Measurements from ENCODE around the gene ACP4. TPM values are rescaled to one million over a fixed set of nuclear protein-coding genes. Genes with fewer than 3 reads are reported as not detected.
A peak's percentile ranks its signal among the peaks of the same experiment; 100 is the strongest.

ACP4 gene
- total and polyA plus RNA-seq, 2 experiments from 2014 or later, result not detected

DNA sequence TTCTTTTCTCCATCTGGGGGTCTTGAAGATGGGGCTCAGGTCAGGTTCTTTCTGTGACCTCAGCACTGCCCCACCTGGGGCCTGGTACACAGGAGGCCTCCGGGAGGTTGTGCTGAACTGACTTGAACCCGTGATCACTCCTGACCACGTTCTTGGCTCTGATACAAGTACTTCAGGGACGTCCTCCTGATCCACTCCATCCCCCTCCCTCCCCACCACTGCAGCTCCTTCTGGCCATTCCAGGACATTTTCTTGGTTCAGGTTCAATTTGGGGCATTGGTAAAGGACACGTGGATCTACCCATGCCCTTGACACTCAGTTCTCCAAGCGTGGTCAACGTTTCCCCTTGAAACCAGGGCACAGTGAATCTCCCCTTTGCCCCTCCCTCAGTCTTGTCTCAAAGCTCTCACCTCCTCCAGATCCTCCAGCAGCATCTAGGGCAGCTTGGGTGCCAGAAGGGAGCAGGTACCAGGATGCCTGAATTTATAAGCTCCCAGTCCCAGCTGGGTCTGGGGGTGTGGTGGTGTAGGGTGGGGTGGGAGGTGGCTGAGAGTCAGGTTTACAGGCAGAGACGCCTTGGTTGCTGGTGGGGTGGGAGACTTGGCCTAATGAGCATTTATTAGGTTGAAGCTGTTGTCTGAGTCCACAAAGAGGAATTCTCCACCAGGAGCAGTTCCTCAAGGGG is 43.0 kb downstream of the ACP4 start, which contains the start of gene KLK15:
KLK15 (minus strand) TSS at position 458 of the 685 bp plus-strand sequence. CDS start 2,082 bp downstream, outside the sequence.
- Histone ChIP-seq H3K9me2 (replicated peaks; ENCODE audit: insufficient read depth) (no peaks in the 10 kb centered on the region), H3K4me3 (no peak within 1 kb of the TSS), H3K4me1 (ENCODE audit: insufficient read depth) (peaks cover 6% of the 10 kb centered on the region), H3K27me3 (no peaks in the 10 kb centered on the region), H2AFZ (no peak within 1 kb of the TSS), H3K4me2 (no peak within 1 kb of the TSS), H4K20me1 (ENCODE audit: insufficient read depth, poor library complexity, severe bottlenecking) (no peaks in the 10 kb centered on the region), H3K79me2 (no peaks in the 10 kb centered on the region), H3K27ac (no peak within 1 kb of the TSS), H3K9me3 (ENCODE audit: low read depth) (no peaks in the 10 kb centered on the region), H3K36me3 (replicated peaks; ENCODE audit: insufficient read depth, low read depth) (no peaks in the 10 kb centered on the region)
- DNase-seq (ENCODE audit: low spot score), result no peak
- TF ChIP-seq EZH2phosphoT487 (IDR thresholded peaks at IDR 0.05; ENCODE audit: low read depth, severe bottlenecking, unreplicated experiment) (no peak), EZH2 (IDR thresholded peaks at IDR 0.05; ENCODE audit: borderline replicate concordance) (no peak)
- TF ChIP-seq, protein P1, sequence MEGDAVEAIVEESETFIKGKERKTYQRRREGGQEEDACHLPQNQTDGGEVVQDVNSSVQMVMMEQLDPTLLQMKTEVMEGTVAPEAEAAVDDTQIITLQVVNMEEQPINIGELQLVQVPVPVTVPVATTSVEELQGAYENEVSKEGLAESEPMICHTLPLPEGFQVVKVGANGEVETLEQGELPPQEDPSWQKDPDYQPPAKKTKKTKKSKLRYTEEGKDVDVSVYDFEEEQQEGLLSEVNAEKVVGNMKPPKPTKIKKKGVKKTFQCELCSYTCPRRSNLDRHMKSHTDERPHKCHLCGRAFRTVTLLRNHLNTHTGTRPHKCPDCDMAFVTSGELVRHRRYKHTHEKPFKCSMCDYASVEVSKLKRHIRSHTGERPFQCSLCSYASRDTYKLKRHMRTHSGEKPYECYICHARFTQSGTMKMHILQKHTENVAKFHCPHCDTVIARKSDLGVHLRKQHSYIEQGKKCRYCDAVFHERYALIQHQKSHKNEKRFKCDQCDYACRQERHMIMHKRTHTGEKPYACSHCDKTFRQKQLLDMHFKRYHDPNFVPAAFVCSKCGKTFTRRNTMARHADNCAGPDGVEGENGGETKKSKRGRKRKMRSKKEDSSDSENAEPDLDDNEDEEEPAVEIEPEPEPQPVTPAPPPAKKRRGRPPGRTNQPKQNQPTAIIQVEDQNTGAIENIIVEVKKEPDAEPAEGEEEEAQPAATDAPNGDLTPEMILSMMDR (IDR thresholded peaks at IDR 0.05; ENCODE audit: poor library complexity), result no peak
- 85% methylated on average over 8 of the region's 8 CpGs for WGBS (ENCODE audit: low lambda C conversion rate, missing lambda C conversion rate)

- no peak for DNase-seq (ENCODE audit: low spot score)
- Histone ChIP-seq H4K20me1 (ENCODE audit: insufficient read depth, poor library complexity, severe bottlenecking) (no peaks in the 10 kb centered on the region), H2AFZ (no peak overlapping the region), H3K4me1 (ENCODE audit: insufficient read depth) (peaks cover 6% of the 10 kb centered on the region), H3K27me3 (no peaks in the 10 kb centered on the region), H3K9me3 (ENCODE audit: low read depth) (no peaks in the 10 kb centered on the region), H3K9me2 (replicated peaks; ENCODE audit: insufficient read depth) (no peaks in the 10 kb centered on the region), H3K4me3 (no peak overlapping the region), H3K36me3 (replicated peaks; ENCODE audit: insufficient read depth, low read depth) (no peaks in the 10 kb centered on the region), H3K4me2 (no peak overlapping the region), H3K79me2 (no peaks in the 10 kb centered on the region), H3K27ac (no peak overlapping the region)
- 93% methylated on average over 6 of the region's 6 CpGs for WGBS (ENCODE audit: low lambda C conversion rate, missing lambda C conversion rate)
- TF ChIP-seq EZH2 (IDR thresholded peaks at IDR 0.05; ENCODE audit: borderline replicate concordance) (no peak), EZH2phosphoT487 (IDR thresholded peaks at IDR 0.05; ENCODE audit: low read depth, severe bottlenecking, unreplicated experiment) (no peak)
- TF ChIP-seq, protein P1 (IDR thresholded peaks at IDR 0.05; ENCODE audit: poor library complexity), result no peak
Measured at GRCh38 chr19:50833802-50834167, 43.6 kb downstream of the ACP4 start.

- Histone ChIP-seq H3K27me3 (peaks cover under 1% of the 10 kb centered on the region), H3K27ac (peak overlapping the region; percentile 46), H2AFZ (peak overlapping the region; percentile 90), H3K9me3 (ENCODE audit: low read depth) (no peaks in the 10 kb centered on the region), H3K4me1 (ENCODE audit: insufficient read depth) (peaks cover 6% of the 10 kb centered on the region), H4K20me1 (ENCODE audit: insufficient read depth, poor library complexity, severe bottlenecking) (no peaks in the 10 kb centered on the region), H3K4me2 (peak overlapping the region; percentile 96), H3K79me2 (no peaks in the 10 kb centered on the region), H3K4me3 (peak overlapping the region; percentile 58), H3K9me2 (replicated peaks; ENCODE audit: insufficient read depth) (no peaks in the 10 kb centered on the region), H3K36me3 (replicated peaks; ENCODE audit: insufficient read depth, low read depth) (no peaks in the 10 kb centered on the region)
- TF ChIP-seq EZH2 (IDR thresholded peaks at IDR 0.05; ENCODE audit: borderline replicate concordance), result no peak
- TF ChIP-seq EZH2phosphoT487 (IDR thresholded peaks at IDR 0.05; ENCODE audit: low read depth, severe bottlenecking, unreplicated experiment), result no peak
- TF ChIP-seq, protein P1 (IDR thresholded peaks at IDR 0.05; ENCODE audit: poor library complexity), result no peak
- peak; percentile 30 for DNase-seq (ENCODE audit: low spot score)
- WGBS (ENCODE audit: low lambda C conversion rate, missing lambda C conversion rate), result 34% methylated on average over 13 of the region's 13 CpGs
Measured at GRCh38 chr19:50835103-50835784, 45.0 kb downstream of the ACP4 start.

All from hepatocyte (in vitro differentiated cells).